Mucosa of rectum (tissue), 2 donors: ENCODE data around the gene GGT6.

ENCODE experiments used
- H3K27ac ChIP-seq, 2 donors: one replicate each; pipeline ENCODE4 v1.7.0; 2013; ENCODE audit warnings: inconsistent platforms in 2 of 2, low read depth in 2 of 2, low read length in 2 of 2
- H3K27me3 ChIP-seq, 2 donors: one replicate each; pipeline ENCODE4 v1.7.0; 2013; ENCODE audit warnings: low read length in 2 of 2; ENCODE audit not compliant: control insufficient read depth in 2 of 2, insufficient read depth in 2 of 2
- H3K36me3 ChIP-seq, 2 donors: one replicate each; pipeline ENCODE4 v1.7.0; 2013; ENCODE audit warnings: low read length in 2 of 2; ENCODE audit not compliant: control insufficient read depth in 2 of 2, insufficient read depth in 2 of 2
- H3K4me1 ChIP-seq, 2 donors: one replicate each; pipeline ENCODE4 v1.7.0; 2013; ENCODE audit warnings: low read length in 2 of 2, mild to moderate bottlenecking in 1 of 2; ENCODE audit not compliant: control insufficient read depth in 2 of 2, insufficient read depth in 2 of 2
- H3K4me3 ChIP-seq, 2 donors: one replicate each; pipeline ENCODE4 v1.7.0; 2013; ENCODE audit warnings: low read length in 2 of 2
- H3K9ac ChIP-seq, 2 donors: one replicate each; pipeline ENCODE4 v1.7.0; 2013; ENCODE audit warnings: low read length in 2 of 2, low read depth in 1 of 2, mild to moderate bottlenecking in 1 of 2
- H3K9me3 ChIP-seq, 2 donors: one replicate each; pipeline ENCODE4 v1.7.0; 2013; ENCODE audit warnings: low read length in 2 of 2; ENCODE audit not compliant: control insufficient read depth in 2 of 2
- donor health status: healthy.
- donor health status: Normal muscosa, but diverticular disease.

GGT6 gene

DNA sequence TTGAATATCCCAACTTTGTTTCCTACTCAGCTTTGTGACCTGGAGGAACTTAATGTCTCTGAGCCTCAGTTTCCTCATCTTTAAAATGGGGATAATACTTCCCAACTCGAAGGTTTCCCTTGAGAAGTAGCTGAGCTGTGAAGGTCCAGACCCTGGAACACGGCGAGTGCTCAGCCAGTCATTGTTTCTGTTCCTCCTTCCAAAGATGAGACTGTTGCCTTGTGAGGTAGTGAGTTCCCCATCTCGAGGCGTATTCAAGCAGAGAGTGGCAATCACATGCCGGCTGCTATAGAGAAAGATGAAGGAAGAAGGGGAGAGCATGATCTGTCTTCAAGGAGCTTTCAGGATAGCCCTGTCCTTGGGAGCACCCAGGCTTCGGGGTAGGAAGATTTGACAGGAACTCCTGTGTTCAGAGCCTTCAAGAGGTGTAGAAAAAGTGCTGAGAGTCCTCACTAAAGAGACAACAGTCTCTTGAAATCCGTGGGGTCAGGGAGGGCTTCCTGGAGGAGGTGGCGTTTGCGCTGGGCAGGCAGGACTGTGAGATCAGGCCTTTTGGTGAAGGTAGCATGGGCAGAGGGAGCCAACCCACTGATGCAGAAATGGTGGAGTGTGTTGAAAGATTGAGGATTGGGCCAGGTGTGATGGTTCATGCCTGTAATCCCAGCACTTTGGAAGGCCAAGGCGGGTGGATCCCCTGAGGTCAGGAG, 34.5 kb downstream of the GGT6 start:
- H3K4me3 ChIP-seq, result no peak overlapping the region
- no peaks in the 10 kb centered on the region for H3K36me3 ChIP-seq
- no peaks in the 10 kb centered on the region for H3K9me3 ChIP-seq
- H3K9ac ChIP-seq, result no peak overlapping the region
- H3K27ac ChIP-seq, result no peak overlapping the region
- no peaks in the 10 kb centered on the region for H3K27me3 ChIP-seq
- peaks cover 4 to 5% of the 10 kb centered on the region in 2 donors for H3K4me1 ChIP-seq

- peaks cover 4 to 14% of the 10 kb centered on the region in 2 donors for H3K4me1 ChIP-seq
- no peak overlapping the region for H3K4me3 ChIP-seq
- no peaks in the 10 kb centered on the region for H3K9me3 ChIP-seq
- H3K36me3 ChIP-seq, result no peaks in the 10 kb centered on the region
- H3K27ac ChIP-seq, result no peak overlapping the region
- H3K27me3 ChIP-seq, result no peaks in the 10 kb centered on the region
- no peak overlapping the region for H3K9ac ChIP-seq
Measured at GRCh38 chr17:4523946-4524345, 36.4 kb downstream of the GGT6 start.

- Histone ChIP-seq H3K36me3 (no peaks in the 10 kb centered on the region), H3K9me3 (no peaks in the 10 kb centered on the region), H3K27me3 (no peaks in the 10 kb centered on the region), H3K9ac (no peak overlapping the region), H3K4me3 (no peak overlapping the region), H3K4me1 (peaks cover 4 to 14% of the 10 kb centered on the region in 2 donors), H3K27ac (peak overlapping the region in 1 of 2 donors; percentile 23)
Measured at GRCh38 chr17:4522661-4523060, 37.7 kb downstream of the GGT6 start.

DNA sequence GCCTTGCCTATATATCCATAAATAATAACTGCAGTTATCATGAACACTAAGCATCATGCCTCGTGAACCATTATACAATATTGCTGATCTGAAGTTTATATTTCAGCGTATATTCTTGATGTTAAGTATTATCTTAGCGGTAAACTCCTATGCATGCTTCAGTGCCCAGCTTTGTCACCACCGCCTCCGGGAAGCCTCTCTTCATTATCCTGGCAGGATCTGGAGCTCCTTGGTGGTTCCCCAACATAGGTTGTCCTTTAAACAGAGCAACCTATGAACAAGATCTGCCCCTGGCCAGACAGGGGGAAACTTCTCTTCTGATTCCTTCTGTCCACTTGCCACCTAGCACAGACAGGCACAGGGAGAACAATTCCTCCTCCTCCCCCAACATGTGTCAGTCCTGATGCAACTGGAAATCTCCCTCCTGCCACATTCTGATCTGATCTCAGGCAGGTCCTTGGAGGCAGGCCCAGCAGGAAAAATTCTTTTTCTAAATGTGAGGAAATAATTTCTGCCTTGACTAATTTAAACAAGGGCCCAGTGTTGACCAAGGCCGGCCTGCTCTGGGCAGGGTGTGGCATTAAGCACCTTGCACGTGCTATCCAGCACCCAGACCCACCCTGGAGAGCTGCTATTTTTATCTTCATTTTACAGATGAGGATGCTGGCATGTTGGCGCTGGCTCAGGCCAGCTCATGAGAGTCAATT, 39.3 kb downstream of the GGT6 start:
- Histone ChIP-seq H3K27ac (peak overlapping the region; percentile 48 to 68), H3K27me3 (no peaks in the 10 kb centered on the region), H3K9me3 (no peaks in the 10 kb centered on the region), H3K4me1 (peaks cover 4 to 14% of the 10 kb centered on the region in 2 donors), H3K36me3 (no peaks in the 10 kb centered on the region), H3K9ac (no peak overlapping the region), H3K4me3 (no peak overlapping the region)

- Histone ChIP-seq H3K9ac (no peak overlapping the region), H3K27ac (peak overlapping the region; percentile 27 to 68), H3K4me1 (peaks cover 4 to 14% of the 10 kb centered on the region in 2 donors), H3K4me3 (no peak overlapping the region), H3K27me3 (no peaks in the 10 kb centered on the region), H3K9me3 (no peaks in the 10 kb centered on the region), H3K36me3 (no peaks in the 10 kb centered on the region)
Measured at GRCh38 chr17:4520060-4520893, 40.1 kb downstream of the GGT6 start.

DNA sequence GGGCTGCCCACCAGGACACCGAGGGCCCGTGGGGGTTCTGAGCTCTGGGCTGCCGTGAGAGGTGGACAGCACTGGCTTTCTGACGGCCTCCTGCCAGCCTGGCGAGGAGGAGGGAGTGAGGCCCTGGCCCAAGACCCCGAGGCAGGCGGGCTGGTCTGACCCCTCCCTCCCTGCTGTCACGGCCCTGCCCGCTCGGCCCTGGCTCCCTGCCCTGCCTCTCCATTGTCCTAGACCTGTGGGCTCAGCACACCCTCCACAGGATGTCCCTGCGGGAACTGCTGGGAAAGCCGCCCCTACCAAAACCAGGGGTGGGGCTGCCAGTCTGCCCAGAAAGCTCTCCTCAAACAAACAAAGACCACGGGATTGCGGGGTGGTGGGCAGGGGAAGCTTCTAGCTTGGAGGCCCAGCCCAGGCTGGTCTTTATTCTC, 41.0 kb downstream of the GGT6 start:
- Histone ChIP-seq H3K9ac (no peak overlapping the region), H3K36me3 (no peaks in the 10 kb centered on the region), H3K4me3 (no peak overlapping the region), H3K27me3 (no peaks in the 10 kb centered on the region), H3K9me3 (no peaks in the 10 kb centered on the region), H3K4me1 (peaks cover 4 to 14% of the 10 kb centered on the region in 2 donors), H3K27ac (peak overlapping the region; percentile 27 to 68)

DNA sequence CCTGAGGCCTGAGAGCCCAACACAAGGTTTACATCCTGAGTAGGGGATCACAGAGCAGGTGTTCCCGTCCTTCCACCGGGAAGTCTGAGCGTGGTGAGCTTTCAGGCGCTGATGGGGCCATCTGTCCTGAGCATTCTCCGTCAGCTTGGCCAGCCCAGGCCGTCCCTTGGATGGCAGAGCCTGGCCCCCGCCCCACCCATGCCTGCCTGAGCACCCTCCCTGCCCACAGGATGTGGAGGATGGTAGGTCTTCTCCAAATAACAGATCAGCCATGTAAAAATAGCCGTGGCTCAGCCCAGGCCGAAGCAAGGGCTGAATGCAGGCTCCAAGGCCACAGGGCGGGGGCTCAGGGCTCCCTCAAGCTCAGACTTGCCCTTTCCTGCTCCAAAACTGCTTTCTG, 41.5 kb downstream of the GGT6 start:
- peak overlapping the region; percentile 20 to 32 for H3K27ac ChIP-seq
- H3K4me3 ChIP-seq, result no peak overlapping the region
- no peaks in the 10 kb centered on the region for H3K9me3 ChIP-seq
- H3K9ac ChIP-seq, result no peak overlapping the region
- no peaks in the 10 kb centered on the region for H3K27me3 ChIP-seq
- H3K4me1 ChIP-seq, result peaks cover 4 to 14% of the 10 kb centered on the region in 2 donors
- H3K36me3 ChIP-seq, result no peaks in the 10 kb centered on the region

- Histone ChIP-seq H3K36me3 (no peaks in the 10 kb centered on the region), H3K9me3 (no peaks in the 10 kb centered on the region), H3K9ac (no peak overlapping the region), H3K27me3 (no peaks in the 10 kb centered on the region), H3K4me3 (no peak overlapping the region), H3K27ac (no peak overlapping the region), H3K4me1 (peaks cover 4 to 13% of the 10 kb centered on the region in 2 donors)
Measured at GRCh38 chr17:4516735-4517134, 43.6 kb downstream of the GGT6 start.

DNA sequence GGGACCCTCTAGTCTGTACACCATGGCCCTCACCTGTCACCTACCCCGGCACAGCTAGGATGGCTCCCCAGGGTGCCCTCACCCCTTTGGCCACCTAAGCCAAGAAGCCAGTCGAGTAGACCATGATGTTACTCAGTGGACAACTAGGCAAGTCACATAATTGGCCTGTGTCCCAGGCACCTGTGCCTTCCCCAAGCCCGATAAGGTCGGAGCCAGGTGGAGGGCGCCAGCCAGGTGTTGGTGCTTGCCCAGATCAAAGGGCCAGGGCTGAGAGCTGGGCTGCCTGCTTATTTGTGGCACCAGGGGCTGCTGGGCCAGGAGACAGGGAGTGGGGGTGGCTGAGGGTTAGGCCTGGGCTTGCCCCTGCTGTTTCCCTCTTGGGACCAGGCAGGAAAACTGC, 44.9 kb downstream of the GGT6 start:
- Histone ChIP-seq H3K36me3 (no peaks in the 10 kb centered on the region), H3K27ac (no peak overlapping the region), H3K27me3 (no peaks in the 10 kb centered on the region), H3K9me3 (no peaks in the 10 kb centered on the region), H3K4me3 (no peak overlapping the region), H3K9ac (no peak overlapping the region), H3K4me1 (peaks cover under 1 to 8% of the 10 kb centered on the region in 2 donors)

DNA sequence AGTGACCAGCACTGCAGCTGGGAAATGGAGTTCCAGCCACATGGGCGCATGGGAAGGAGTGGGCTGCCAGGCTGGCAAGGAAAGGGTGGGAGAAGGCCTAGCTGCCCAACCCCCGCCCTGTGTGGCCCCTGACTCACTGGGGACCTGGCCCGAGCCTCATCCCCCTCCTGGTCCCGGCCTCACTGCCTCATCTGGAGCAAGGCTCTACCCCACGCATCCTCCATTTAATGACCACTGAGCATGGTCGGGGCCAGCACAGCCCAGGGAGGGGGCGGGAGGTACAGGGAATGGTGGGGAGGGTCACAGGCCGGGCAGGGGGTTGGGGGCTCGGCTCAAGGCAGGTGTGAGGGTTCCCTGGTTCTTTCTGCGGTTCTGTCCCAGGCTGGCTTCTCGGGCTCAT, 45.6 kb downstream of the GGT6 start:
- H3K4me3 ChIP-seq, result no peak overlapping the region
- no peaks in the 10 kb centered on the region for H3K36me3 ChIP-seq
- peaks cover 5 to 6% of the 10 kb centered on the region in 2 donors for H3K4me1 ChIP-seq
- no peaks in the 10 kb centered on the region for H3K9me3 ChIP-seq
- H3K27ac ChIP-seq, result no peak overlapping the region
- no peaks in the 10 kb centered on the region for H3K27me3 ChIP-seq
- H3K9ac ChIP-seq, result no peak overlapping the region
